Mesendoderm (in vitro differentiated cells): ENCODE data around the gene DTNB.

ENCODE experiments used
- DNase-seq: peaks from one replicate; pipeline ENCODE4 v3.0.0; 2013
- H2AK5ac ChIP-seq: 2 replicates; pipeline ENCODE4 v1.6.1; 2013; ENCODE audit warnings: low read length, inconsistent platforms
- H2BK120ac ChIP-seq: 2 replicates; pipeline ENCODE4 v1.6.1; 2013; ENCODE audit warnings: low read depth, mild to moderate bottlenecking, low read length, moderate library complexity, mixed read lengths
- H2BK15ac ChIP-seq: replicated peaks from 2 replicates; pipeline ENCODE4 v1.6.1; 2013; ENCODE audit warnings: low read depth, mild to moderate bottlenecking, moderate library complexity
- H2BK5ac ChIP-seq: 2 replicates; pipeline ENCODE4 v1.6.1; 2013; ENCODE audit warnings: low read length, inconsistent platforms
- H3K18ac ChIP-seq: 2 replicates; pipeline ENCODE4 v1.6.1; 2013; ENCODE audit warnings: mild to moderate bottlenecking, low read length, mixed read lengths
- H3K23ac ChIP-seq: one replicate; pipeline ENCODE4 v1.6.1; 2013; ENCODE audit warnings: low read length
- H3K27ac ChIP-seq: 2 replicates; pipeline ENCODE4 v1.5.1; 2013; ENCODE audit warnings: low read depth, mild to moderate bottlenecking, inconsistent platforms, low read length, moderate library complexity
- H3K27me3 ChIP-seq: 2 replicates; pipeline ENCODE4 v1.6.1; 2013; ENCODE audit warnings: low read length, control low read depth, mild to moderate bottlenecking, inconsistent platforms; ENCODE audit not compliant: insufficient read depth, poor library complexity
- H3K36me3 ChIP-seq: 2 replicates; pipeline ENCODE4 v1.6.1; 2013; ENCODE audit warnings: low read length, inconsistent platforms; ENCODE audit not compliant: control insufficient read depth, insufficient read depth
- H3K4ac ChIP-seq: one replicate; pipeline ENCODE4 v1.6.1; 2013; ENCODE audit warnings: low read depth, mild to moderate bottlenecking, low read length, moderate library complexity
- H3K4me1 ChIP-seq: 2 replicates; pipeline ENCODE4 v1.6.1; 2013; ENCODE audit warnings: low read depth, low read length, inconsistent platforms; ENCODE audit not compliant: control insufficient read depth
- H3K4me2 ChIP-seq: 2 replicates; pipeline ENCODE4 v1.6.1; 2013; ENCODE audit warnings: low read length
- H3K4me3 ChIP-seq: 2 replicates; pipeline ENCODE4 v1.5.1; 2013; ENCODE audit warnings: mild to moderate bottlenecking, low read length
- H3K56ac ChIP-seq: one replicate; pipeline ENCODE4 v1.6.1; 2013; ENCODE audit warnings: low read length
- H3K79me1 ChIP-seq: 2 replicates; pipeline ENCODE4 v1.6.1; 2013; ENCODE audit warnings: low read length, inconsistent platforms
- H3K79me2 ChIP-seq: 2 replicates; pipeline ENCODE4 v1.6.1; 2013; ENCODE audit warnings: mild to moderate bottlenecking, low read length; ENCODE audit not compliant: control insufficient read depth, insufficient read depth
- H3K9ac ChIP-seq: 2 replicates; pipeline ENCODE4 v1.6.1; 2013; ENCODE audit warnings: low read length, inconsistent platforms
- H4K5ac ChIP-seq: one replicate; pipeline ENCODE4 v1.6.1; 2013; ENCODE audit warnings: low read length
- H4K8ac ChIP-seq: one replicate; pipeline ENCODE4 v1.6.1; 2013; ENCODE audit warnings: low read depth, mild to moderate bottlenecking, control low read depth, low read length, moderate library complexity
- WGBS: extraction: QIAGEN DNeasy Blood & Tissue Kit; methylation state at CpG from one replicate; pipeline ENCODE4 v1.1.7; 2013; ENCODE audit warnings: low lambda C conversion rate, missing lambda C conversion rate; ENCODE audit not compliant: insufficient coverage; ENCODE audit errors: extremely low coverage; 5-methylcytosine and 5-hydroxymethylcytosine counted together

The DTNB gene

GRCh38 chr2:25499157-25499556, 174.2 kb downstream of the DTNB start:
- no peak overlapping the region for H3K9ac ChIP-seq
- H3K36me3 ChIP-seq = no peaks in the 10 kb centered on the region
- no peak overlapping the region for H3K4me3 ChIP-seq
- no peak overlapping the region for H3K23ac ChIP-seq
- H2AK5ac ChIP-seq = no peak overlapping the region
- no peaks in the 10 kb centered on the region for H3K79me1 ChIP-seq
- H3K18ac ChIP-seq = no peak overlapping the region
- no peaks in the 10 kb centered on the region for H3K4me1 ChIP-seq
- H2BK5ac ChIP-seq = no peak overlapping the region
- no peak overlapping the region for H3K4ac ChIP-seq
- no peak overlapping the region for H3K56ac ChIP-seq
- H3K27me3 ChIP-seq = no peaks in the 10 kb centered on the region
- no CpG with 5 or more reads among the region's 3 CpGs for WGBS
- no peak overlapping the region for H2BK15ac ChIP-seq
- no peak for DNase-seq
- no peaks in the 10 kb centered on the region for H3K79me2 ChIP-seq
- no peak overlapping the region for H3K27ac ChIP-seq
- H2BK120ac ChIP-seq = no peak overlapping the region
- H4K8ac ChIP-seq = no peak overlapping the region
- no peak overlapping the region for H4K5ac ChIP-seq
- H3K4me2 ChIP-seq = no peak overlapping the region

GRCh38 chr2:25497918-25498407, 175.4 kb downstream of the DTNB start:
- no peak overlapping the region for H4K5ac ChIP-seq
- H2AK5ac ChIP-seq = no peak overlapping the region
- H3K4me3 ChIP-seq = no peak overlapping the region
- no peak overlapping the region for H3K23ac ChIP-seq
- WGBS = 100% methylated on average over 1 of the region's 2 CpGs
- no peak overlapping the region for H3K27ac ChIP-seq
- no peak overlapping the region for H3K4ac ChIP-seq
- no peak overlapping the region for H2BK15ac ChIP-seq
- H3K4me1 ChIP-seq = no peaks in the 10 kb centered on the region
- no peaks in the 10 kb centered on the region for H3K27me3 ChIP-seq
- no peak overlapping the region for H3K18ac ChIP-seq
- no peaks in the 10 kb centered on the region for H3K79me1 ChIP-seq
- H4K8ac ChIP-seq = no peak overlapping the region
- H3K79me2 ChIP-seq = no peaks in the 10 kb centered on the region
- no peaks in the 10 kb centered on the region for H3K36me3 ChIP-seq
- no peak overlapping the region for H2BK120ac ChIP-seq
- H3K9ac ChIP-seq = no peak overlapping the region
- H3K56ac ChIP-seq = no peak overlapping the region
- H3K4me2 ChIP-seq = no peak overlapping the region
- no peak for DNase-seq
- H2BK5ac ChIP-seq = no peak overlapping the region

- H3K18ac ChIP-seq = no peak overlapping the region
- no peak overlapping the region for H3K4ac ChIP-seq
- H3K23ac ChIP-seq = no peak overlapping the region
- no peak overlapping the region for H4K5ac ChIP-seq
- H3K27ac ChIP-seq = no peak overlapping the region
- no peak for DNase-seq
- H3K4me2 ChIP-seq = no peak overlapping the region
- H2BK120ac ChIP-seq = no peak overlapping the region
- H2BK5ac ChIP-seq = no peak overlapping the region
- H3K4me1 ChIP-seq = no peaks in the 10 kb centered on the region
- no peak overlapping the region for H2AK5ac ChIP-seq
- no peaks in the 10 kb centered on the region for H3K79me2 ChIP-seq
- WGBS = no CpG with 5 or more reads among the region's 5 CpGs
- H2BK15ac ChIP-seq = no peak overlapping the region
- H3K4me3 ChIP-seq = no peak overlapping the region
- H3K27me3 ChIP-seq = no peaks in the 10 kb centered on the region
- H4K8ac ChIP-seq = no peak overlapping the region
- H3K9ac ChIP-seq = no peak overlapping the region
- no peak overlapping the region for H3K56ac ChIP-seq
- H3K79me1 ChIP-seq = no peaks in the 10 kb centered on the region
- H3K36me3 ChIP-seq = no peaks in the 10 kb centered on the region
These were observed 176.0 kb downstream of the DTNB start for GRCh38 chr2:25497229-25497917.

- no CpG with 5 or more reads among the region's 2 CpGs for WGBS
- Histone ChIP-seq H3K79me1 (no peaks in the 10 kb centered on the region), H2BK120ac (no peak overlapping the region), H2BK5ac (no peak overlapping the region), H3K4ac (no peak overlapping the region), H4K5ac (no peak overlapping the region), H3K9ac (no peak overlapping the region), H3K79me2 (no peaks in the 10 kb centered on the region), H3K4me2 (no peak overlapping the region), H3K36me3 (no peaks in the 10 kb centered on the region), H4K8ac (no peak overlapping the region), H3K4me3 (no peak overlapping the region), H3K27me3 (no peaks in the 10 kb centered on the region), H3K18ac (peak overlapping the region; percentile 90), H3K23ac (no peak overlapping the region), H3K27ac (no peak overlapping the region), H2BK15ac (no peak overlapping the region), H3K56ac (no peak overlapping the region), H2AK5ac (no peak overlapping the region), H3K4me1 (no peaks in the 10 kb centered on the region)
- DNase-seq = peak; percentile 79
These were observed 178.8 kb downstream of the DTNB start for GRCh38 chr2:25494616-25495015.

GRCh38 chr2:25493207-25493606, 180.2 kb downstream of the DTNB start:
- no peaks in the 10 kb centered on the region for H3K79me1 ChIP-seq
- no peak overlapping the region for H3K9ac ChIP-seq
- H3K23ac ChIP-seq = no peak overlapping the region
- no peak overlapping the region for H3K4ac ChIP-seq
- DNase-seq = peak; percentile 81
- H3K4me3 ChIP-seq = no peak overlapping the region
- H3K79me2 ChIP-seq = no peaks in the 10 kb centered on the region
- no peak overlapping the region for H3K4me2 ChIP-seq
- H2BK120ac ChIP-seq = no peak overlapping the region
- no peaks in the 10 kb centered on the region for H3K4me1 ChIP-seq
- no peak overlapping the region for H2BK5ac ChIP-seq
- H3K27ac ChIP-seq = no peak overlapping the region
- no peak overlapping the region for H3K56ac ChIP-seq
- H3K18ac ChIP-seq = no peak overlapping the region
- no peak overlapping the region for H4K5ac ChIP-seq
- WGBS = no CpG with 5 or more reads among the region's 1 CpG
- H2BK15ac ChIP-seq = no peak overlapping the region
- H4K8ac ChIP-seq = no peak overlapping the region
- H3K27me3 ChIP-seq = no peaks in the 10 kb centered on the region
- H2AK5ac ChIP-seq = no peak overlapping the region
- H3K36me3 ChIP-seq = no peaks in the 10 kb centered on the region

- Histone ChIP-seq H2AK5ac (no peak overlapping the region), H3K4ac (no peak overlapping the region), H3K56ac (no peak overlapping the region), H2BK120ac (no peak overlapping the region), H3K9ac (no peak overlapping the region), H3K4me3 (no peak overlapping the region), H3K79me1 (no peaks in the 10 kb centered on the region), H3K23ac (no peak overlapping the region), H2BK15ac (no peak overlapping the region), H3K36me3 (no peaks in the 10 kb centered on the region), H4K8ac (no peak overlapping the region), H3K4me1 (no peaks in the 10 kb centered on the region), H4K5ac (no peak overlapping the region), H3K79me2 (no peaks in the 10 kb centered on the region), H2BK5ac (no peak overlapping the region), H3K27ac (no peak overlapping the region), H3K27me3 (no peaks in the 10 kb centered on the region), H3K4me2 (no peak overlapping the region), H3K18ac (no peak overlapping the region)
- DNase-seq = no peak
- WGBS = no CpG with 5 or more reads among the region's 3 CpGs
These were observed 180.7 kb downstream of the DTNB start for GRCh38 chr2:25492726-25493125.
